Panc1 (cell line): ENCODE data around the gene DEFB131B.
"Not testable (repeated sequence)": the region's sequence is repeated elsewhere in the genome, so short reads cannot be mapped to it uniquely, and the experiment has no call there.

Experiments used
- CTCF ChIP-seq: fragments of 450-650 bp; IDR thresholded peaks from 2 replicates; pipeline ENCODE4 v1.5.1; 2017; ENCODE audit warnings: mild to moderate bottlenecking
- POLR2AphosphoS5 ChIP-seq: IDR thresholded peaks from 2 replicates; pipeline ENCODE4 v1.6.1; 2012; ENCODE audit warnings: mild to moderate bottlenecking, low read depth, low read length, moderate library complexity
- REST ChIP-seq, 2 experiments: IDR thresholded peaks; 2 replicates each; pipeline ENCODE4 v1.6.1; 2011 to 2012; ENCODE audit warnings: low read depth in 2 of 2, control low read depth in 1 of 2, low read length in 1 of 2, mild to moderate bottlenecking in 1 of 2, moderate library complexity in 1 of 2; ENCODE audit not compliant: insufficient read depth in 1 of 2
- SIN3A ChIP-seq: IDR thresholded peaks from 2 replicates; pipeline ENCODE4 v1.6.1; 2012; ENCODE audit warnings: low read depth, mild to moderate bottlenecking, low read length, moderate library complexity, borderline replicate concordance; ENCODE audit not compliant: insufficient read depth

GRCh38 chr11:71860835-71861234, 17.4 kb upstream of the DEFB131B start:
- not testable (repeated sequence) for TF ChIP-seq CTCF; SIN3A; POLR2AphosphoS5; REST (IDR thresholded peaks at IDR 0.05; ENCODE audit: insufficient read depth in 1 of 2, low read depth in 2 of 2, low read length in 1 of 2)
